B cell (primary cell): ENCODE results near the gene NIF3L1. TPM values are rescaled to one million over a fixed set of nuclear protein-coding genes. Genes with fewer than 3 reads are reported as not detected.

Experiments
- ATAC-seq: fragments of 200-7000 bp; cut with Tn5 transposase; one replicate; pipeline ENCODE4 v1.10.0; 2021; ENCODE audit warnings: low read depth, mild to moderate bottlenecking, moderate number of reproducible peaks, moderate library complexity
- CTCF ChIA-PET: fragments of 350-600 bp; sonication (Branson Sonifier 250); formaldehyde crosslinking; loops from one replicate; lab custom pipeline; 2021; ENCODE audit warnings: antibody characterized with exemption, inconsistent platforms; lab: Charles Lee
- POLR2A ChIA-PET: fragments of 350-600 bp; sonication (Branson Sonifier 250); formaldehyde crosslinking; loops from one replicate; lab custom pipeline; 2021; ENCODE audit warnings: antibody characterized with exemption; lab: Charles Lee
- DNase-seq: peaks from one replicate; pipeline ENCODE4 v3.0.0; 2013
- H2AFZ ChIP-seq: 2 replicates; pipeline ENCODE4 v1.6.1; 2012; ENCODE audit warnings: mild to moderate bottlenecking, low read depth, low read length; ENCODE audit not compliant: insufficient read depth, poor library complexity, severe bottlenecking
- H3K27ac ChIP-seq, 2 donors: 1 replicate in 1 of 2; 2 replicates in 1 of 2; pipeline ENCODE4 v1.5.1; 2012 to 2013; ENCODE audit warnings: low read length in 2 of 2, mild to moderate bottlenecking in 2 of 2, moderate library complexity in 1 of 2
- H3K27me3 ChIP-seq, 4 experiments: fragments of 200-600 bp in 1 of 4; sonication (generic) in 1 of 4; replicated peaks in 1 of 4; 1 replicate in 2 of 4; 2 replicates in 2 of 4; pipeline versions ENCODE4 v1.6.1 to v1.7.0; 2013 to 2016; ENCODE audit warnings: low read length in 3 of 4, mild to moderate bottlenecking in 2 of 4, mixed read lengths in 1 of 4, moderate library complexity in 1 of 4; ENCODE audit not compliant: insufficient read depth in 4 of 4, control insufficient read depth in 3 of 4; ENCODE audit errors: control extremely low read depth in 1 of 4
- H3K36me3 ChIP-seq, 2 experiments: replicated peaks in 1 of 2; 1 replicate in 1 of 2; 2 replicates in 1 of 2; pipeline versions ENCODE4 v1.6.1 to v1.7.1; 2013; ENCODE audit warnings: low read length in 1 of 2; ENCODE audit not compliant: insufficient read depth in 2 of 2, control insufficient read depth in 1 of 2; ENCODE audit errors: control extremely low read depth in 1 of 2, extremely low read depth in 1 of 2
- H3K4me1 ChIP-seq, 2 donors: fragments of 200-600 bp in 1 of 2; sonication (generic) in 1 of 2; 1 replicate in 1 of 2; 2 replicates in 1 of 2; pipeline versions ENCODE4 v1.5.1 to v1.6.1; 2013 to 2017; ENCODE audit warnings: low read length in 2 of 2; ENCODE audit not compliant: control insufficient read depth in 2 of 2, insufficient read depth in 2 of 2
- H3K4me2 ChIP-seq: replicated peaks from 2 replicates; pipeline ENCODE3; 2012; ENCODE audit warnings: mild to moderate bottlenecking, low read depth, low read length; ENCODE audit not compliant: poor library complexity, severe bottlenecking
- H3K4me3 ChIP-seq, 5 experiments: fragments of 200-600 bp in 1 of 5; sonication (generic) in 1 of 5; 1 replicate in 3 of 5; 2 replicates in 2 of 5; pipeline versions ENCODE4 v1.5.1 to v1.7.0; 2011 to 2016; ENCODE audit warnings: low read length in 4 of 5, mild to moderate bottlenecking in 4 of 5, low read depth in 2 of 5, control low read depth in 1 of 5, moderate library complexity in 1 of 5; ENCODE audit not compliant: insufficient read depth in 1 of 5; ENCODE audit errors: control extremely low read depth in 1 of 5, extremely low read depth in 1 of 5
- H3K79me2 ChIP-seq: fragments of 200-600 bp; sonication (generic); one replicate; pipeline ENCODE4 v1.6.0; 2016; ENCODE audit warnings: low read length; ENCODE audit not compliant: control insufficient read depth, insufficient read depth
- H3K9ac ChIP-seq: fragments of 200-600 bp; sonication (generic); 2 replicates; pipeline ENCODE4 v1.6.1; 2017; ENCODE audit warnings: mild to moderate bottlenecking, low read length, moderate library complexity
- H3K9me3 ChIP-seq, 3 donors: one replicate each; pipeline versions ENCODE4 v1.6.1 to v1.7.1; 2013; ENCODE audit warnings: low read length in 2 of 3; ENCODE audit not compliant: control insufficient read depth in 2 of 3, insufficient read depth in 1 of 3; ENCODE audit errors: control extremely low read depth in 1 of 3
- H4K20me1 ChIP-seq: 2 replicates; pipeline ENCODE4 v1.6.0; 2012; ENCODE audit warnings: mild to moderate bottlenecking, low read length; ENCODE audit not compliant: insufficient read depth, control insufficient read depth, poor library complexity, severe bottlenecking
- H3K27ac Mint-ChIP-seq: one replicate; pipeline ENCODE4 v1.8.0; 2021; ENCODE audit warnings: mixed read lengths
- H3K27me3 Mint-ChIP-seq: one replicate; pipeline ENCODE4 v1.8.0; 2021; ENCODE audit warnings: mixed read lengths
- H3K4me1 Mint-ChIP-seq: one replicate; pipeline ENCODE4 v1.8.0; 2021; ENCODE audit warnings: mixed read lengths
- H3K4me3 Mint-ChIP-seq: one replicate; pipeline ENCODE4 v1.8.0; 2021; ENCODE audit warnings: mixed read lengths
- H3K9me3 Mint-ChIP-seq: one replicate; pipeline ENCODE4 v1.8.0; 2022; ENCODE audit warnings: mixed read lengths; ENCODE audit not compliant: insufficient read depth
- CTCF ChIP-seq: fragments of 200-600 bp; IDR thresholded peaks from one replicate; pipeline ENCODE4 v1.8.0; 2022; ENCODE audit warnings: antibody characterized with exemption, mild to moderate bottlenecking
- EZH2 ChIP-seq: IDR thresholded peaks from 2 replicates; pipeline ENCODE4 v1.6.1; 2012; ENCODE audit warnings: borderline replicate concordance, low read depth, mild to moderate bottlenecking, moderate library complexity, low read length; ENCODE audit not compliant: insufficient read depth, poor library complexity, severe bottlenecking
- WGBS: methylation state at CpG from one replicate; pipeline ENCODE4 v1.1.5; 2013; ENCODE audit warnings: missing lambda C conversion rate; ENCODE audit not compliant: insufficient coverage; 5-methylcytosine and 5-hydroxymethylcytosine counted together
- intact Hi-C: fragments of 100-400 bp; cut with micrococcal nuclease; formaldehyde crosslinking; loops from one replicate; pipeline ENCODE4 v1.10.0; 2022
- polyA plus RNA-seq: library from polyadenylated mRNA; depleted of rRNA; stranded (reverse); fragments of >200 nt; gene quantifications from 2 replicates; pipeline ENCODE4 v1.2.3, GENCODE V29; 2012
- total RNA-seq, 2 donors: library from RNA; stranded (reverse); fragments of 120-200 nt in 1 of 2; gene quantifications; 1 replicate in 1 of 2; 2 replicates in 1 of 2; pipeline versions ENCODE4 v1.2.3 to v1.2.4, GENCODE V29; 2013 to 2022

The NIF3L1 gene
- total and polyA plus RNA-seq, 2 donors (not counting 1 experiment from before 2014, with no cell fraction given): 22.6 to 26.7 TPM

GRCh38 chr2:200913654-200914053 is 24.5 kb downstream of the NIF3L1 start:
- peaks cover 20 to 53% of the 10 kb centered on the region in 2 experiments for H3K36me3 ChIP-seq
- Mint-ChIP-seq H3K4me3 (no peak overlapping the region), H3K4me1 (no peaks in the 10 kb centered on the region), H3K9me3 (no peaks in the 10 kb centered on the region), H3K27me3 (no peaks in the 10 kb centered on the region), H3K27ac (no peak overlapping the region)
- no peaks in the 10 kb centered on the region for H3K4me1 ChIP-seq
- H3K79me2 ChIP-seq: no peaks in the 10 kb centered on the region
- ChIA-PET POLR2A (interaction anchor here (0.6 kb wide), 1 partner anchor 24 kb away, joined by 7 read pairs; no protein-coding TSS in a partner anchor), CTCF (no interaction called here)
- H4K20me1 ChIP-seq: no peaks in the 10 kb centered on the region
- ATAC-seq (no peak), DNase-seq (no peak)
- H3K27me3 ChIP-seq: no peaks in the 10 kb centered on the region
- H3K9ac ChIP-seq: no peak overlapping the region
- TF ChIP-seq EZH2 (no peak), CTCF (no peak)
- no peak overlapping the region for H3K27ac ChIP-seq
- no peak overlapping the region for H2AFZ ChIP-seq
- intact Hi-C loops: no loop called here
- H3K9me3 ChIP-seq: no peaks in the 10 kb centered on the region
- H3K4me2 ChIP-seq: no peak overlapping the region
- H3K4me3 ChIP-seq: no peak overlapping the region

- H3K9ac ChIP-seq: no peak overlapping the region
- peaks cover 10 to 51% of the 10 kb centered on the region in 2 experiments for H3K36me3 ChIP-seq
- TF ChIP-seq EZH2 (no peak), CTCF (no peak)
- no peaks in the 10 kb centered on the region for H4K20me1 ChIP-seq
- no peak overlapping the region for H3K27ac ChIP-seq
- Mint-ChIP-seq H3K27ac (no peak overlapping the region), H3K4me3 (no peak overlapping the region), H3K4me1 (no peaks in the 10 kb centered on the region), H3K9me3 (no peaks in the 10 kb centered on the region), H3K27me3 (no peaks in the 10 kb centered on the region)
- intact Hi-C loops: no loop called here
- H3K4me3 ChIP-seq: no peak overlapping the region
- H3K4me1 ChIP-seq: no peaks in the 10 kb centered on the region
- H3K9me3 ChIP-seq: no peaks in the 10 kb centered on the region
- CTCF ChIA-PET: no interaction called here
- H3K27me3 ChIP-seq: no peaks in the 10 kb centered on the region
- no peak for ATAC-seq
- H2AFZ ChIP-seq: no peak overlapping the region
- no peak for DNase-seq
- H3K79me2 ChIP-seq: no peaks in the 10 kb centered on the region
- POLR2A ChIA-PET: no interaction called here
- H3K4me2 ChIP-seq: no peak overlapping the region
- no CpG with 5 or more reads among the region's 6 CpGs for WGBS
Observed at GRCh38 chr2:200922439-200922838, 33.3 kb downstream of the NIF3L1 start.
